CD14-positive monocyte (primary cell): ENCODE results near the gene CFAP74. TPM values are rescaled to one million over a fixed set of nuclear protein-coding genes. Genes with fewer than 3 reads are reported as not detected.

Experiments used
- DNase-seq, 3 donors: peaks; one replicate each; pipeline ENCODE4 v3.0.0-alpha.2; 2011 to 2022
- H2AFZ ChIP-seq: 2 replicates; pipeline ENCODE4 v1.6.0; 2012; ENCODE audit warnings: mild to moderate bottlenecking, low read depth, low read length, inconsistent platforms; ENCODE audit not compliant: insufficient read depth, poor library complexity, severe bottlenecking
- H3K27ac ChIP-seq, 2 donors: 1 replicate in 1 of 2; 2 replicates in 1 of 2; pipeline ENCODE4 v1.5.1; 2012 to 2013; ENCODE audit warnings: low read length in 2 of 2, control low read depth in 1 of 2, inconsistent platforms in 1 of 2, low read depth in 1 of 2, mild to moderate bottlenecking in 1 of 2
- H3K27me3 ChIP-seq, 2 donors: one replicate each; pipeline versions ENCODE4 v1.6.0 to v1.6.1; 2011 to 2013; ENCODE audit warnings: low read length in 2 of 2; ENCODE audit not compliant: control insufficient read depth in 2 of 2, insufficient read depth in 2 of 2
- H3K36me3 ChIP-seq, 2 donors: replicated peaks in 1 of 2; 1 replicate in 1 of 2; 2 replicates in 1 of 2; pipeline versions ENCODE4 v1.5.1 to v1.6.1; 2012 to 2013; ENCODE audit warnings: low read length in 2 of 2, control low read depth in 1 of 2, inconsistent platforms in 1 of 2, mild to moderate bottlenecking in 1 of 2; ENCODE audit not compliant: insufficient read depth in 2 of 2, control insufficient read depth in 1 of 2
- H3K4me1 ChIP-seq, 2 donors: 1 replicate in 1 of 2; 2 replicates in 1 of 2; pipeline versions ENCODE4 v1.5.1 to v1.6.1; 2012 to 2013; ENCODE audit warnings: low read length in 2 of 2, control low read depth in 1 of 2, inconsistent platforms in 1 of 2, mild to moderate bottlenecking in 1 of 2, moderate library complexity in 1 of 2; ENCODE audit not compliant: insufficient read depth in 2 of 2, control insufficient read depth in 1 of 2
- H3K4me2 ChIP-seq: replicated peaks from 2 replicates; pipeline ENCODE3; 2012; ENCODE audit warnings: low read length, moderate library complexity, mild to moderate bottlenecking; ENCODE audit not compliant: poor library complexity, severe bottlenecking; ENCODE audit errors: extremely low read depth
- H3K4me3 ChIP-seq, 3 experiments: fragments of 200-600 bp in 1 of 3; sonication (generic) in 1 of 3; replicated peaks in 1 of 3; 1 replicate in 2 of 3; 2 replicates in 1 of 3; pipeline ENCODE4 v1.5.1; 2011 to 2013; ENCODE audit warnings: low read length in 3 of 3, mild to moderate bottlenecking in 3 of 3, control low read depth in 2 of 3, low read depth in 2 of 3, inconsistent platforms in 1 of 3, moderate library complexity in 1 of 3
- H3K79me2 ChIP-seq: 2 replicates; pipeline ENCODE4 v1.6.0; 2012; ENCODE audit warnings: mild to moderate bottlenecking, control low read depth, inconsistent platforms, low read length, moderate library complexity; ENCODE audit not compliant: insufficient read depth
- H3K9ac ChIP-seq: 2 replicates; pipeline ENCODE4 v1.6.0; 2017; ENCODE audit warnings: low read length, mild to moderate bottlenecking; ENCODE audit not compliant: insufficient read depth, poor library complexity, severe bottlenecking
- H3K9me3 ChIP-seq, 2 donors: replicated peaks in 1 of 2; 1 replicate in 1 of 2; 2 replicates in 1 of 2; pipeline versions ENCODE4 v1.5.1 to v1.6.1; 2012 to 2013; ENCODE audit warnings: low read length in 2 of 2, control low read depth in 1 of 2; ENCODE audit not compliant: control insufficient read depth in 1 of 2, insufficient read depth in 1 of 2
- H4K20me1 ChIP-seq: 2 replicates; pipeline ENCODE4 v1.6.0; 2012; ENCODE audit warnings: mild to moderate bottlenecking, low read length, control low read depth, moderate library complexity; ENCODE audit not compliant: insufficient read depth
- H3K27ac Mint-ChIP-seq, 7 donors: one replicate each; pipeline ENCODE4 v1.8.0; 2020; ENCODE audit warnings: mild to moderate bottlenecking in 7 of 7, mixed read lengths in 7 of 7, moderate library complexity in 6 of 7, inconsistent platforms in 2 of 7
- H3K27me3 Mint-ChIP-seq, 3 donors: one replicate each; pipeline ENCODE4 v1.8.0; 2021 to 2022; ENCODE audit warnings: low read depth in 3 of 3, mild to moderate bottlenecking in 3 of 3, mixed read lengths in 3 of 3, moderate library complexity in 3 of 3, inconsistent platforms in 1 of 3
- H3K36me3 Mint-ChIP-seq, 2 donors: one replicate each; pipeline ENCODE4 v1.8.0; 2020; ENCODE audit warnings: mixed read lengths in 2 of 2, inconsistent platforms in 1 of 2, mild to moderate bottlenecking in 1 of 2
- H3K4me1 Mint-ChIP-seq: one replicate; pipeline ENCODE4 v1.8.0; 2020; ENCODE audit warnings: mild to moderate bottlenecking, mixed read lengths
- H3K4me3 Mint-ChIP-seq, 2 donors: one replicate each; pipeline ENCODE4 v1.8.0; 2020; ENCODE audit warnings: mild to moderate bottlenecking in 2 of 2, mixed read lengths in 2 of 2, moderate library complexity in 1 of 2
- H3K9me3 Mint-ChIP-seq, 7 donors: one replicate each; pipeline ENCODE4 v1.8.0; 2020 to 2022; ENCODE audit warnings: mixed read lengths in 7 of 7, mild to moderate bottlenecking in 6 of 7, moderate library complexity in 6 of 7, inconsistent platforms in 2 of 7
- WGBS: methylation state at CpG from one replicate; pipeline ENCODE4 v1.1.5; 2013; ENCODE audit warnings: missing lambda C conversion rate; ENCODE audit not compliant: insufficient coverage; 5-methylcytosine and 5-hydroxymethylcytosine counted together
- intact Hi-C, 2 donors: fragments of 100-400 bp; cut with micrococcal nuclease; formaldehyde crosslinking; loops; one replicate each; pipeline versions ENCODE4 v1.15.0 to v1.15.1; 2023
- polyA plus RNA-seq, 3 donors: library from polyadenylated mRNA; depleted of rRNA in 1 of 3; unstranded in 2 of 3; stranded (reverse) in 1 of 3; fragments of 300-500 nt in 2 of 3; fragments of >200 nt in 1 of 3; fragmentation: Illumina TruSeq in 2 of 3; gene quantifications; 1 replicate in 2 of 3; 2 replicates in 1 of 3; pipeline ENCODE4 v1.2.3, GENCODE V29; 2012 to 2021
- TF ChIP-seq, protein P1 (sequence below): fragments of 200-600 bp; IDR thresholded peaks from one replicate; pipeline ENCODE4 v1.8.0; 2022; ENCODE audit warnings: antibody characterized with exemption, mild to moderate bottlenecking

Gene CFAP74
- polyA plus RNA-seq, 3 donors, result not detected

DNA sequence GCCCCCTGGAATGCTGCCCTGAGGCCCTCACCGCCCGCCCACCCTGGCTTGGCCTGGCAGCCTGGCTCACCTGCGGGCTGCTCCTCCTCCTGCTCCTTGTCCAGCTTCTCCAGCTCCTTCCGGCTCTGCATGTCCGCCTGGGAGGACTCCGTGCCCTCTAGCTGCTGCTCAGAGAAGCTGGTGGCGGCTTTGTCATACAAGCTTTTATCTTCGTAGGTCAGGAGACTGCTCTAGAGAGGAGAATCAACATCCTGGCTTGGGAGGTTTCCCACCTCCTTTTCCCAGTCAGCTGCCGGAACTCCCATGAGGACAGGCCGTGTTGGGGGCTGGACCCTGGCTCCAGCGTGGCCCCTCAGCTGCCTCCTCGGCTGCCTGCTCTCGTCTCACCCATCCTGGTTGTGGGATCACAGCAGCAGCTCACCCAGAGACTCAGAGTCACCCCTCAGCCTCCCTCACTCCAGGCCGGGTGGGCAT, 47.9 kb downstream of the CFAP74 start:
- no peak overlapping the region for H3K4me3 ChIP-seq
- H3K36me3 ChIP-seq, result no peaks in the 10 kb centered on the region
- Mint-ChIP-seq H3K27me3 (peaks cover 9 to 19% (median 14%) of the 10 kb centered on the region in 3 donors), H3K4me3 (no peak overlapping the region), H3K4me1 (peaks cover 3% of the 10 kb centered on the region), H3K36me3 (no peaks in the 10 kb centered on the region), H3K9me3 (peaks cover 6 to 16% (median 13%) of the 10 kb centered on the region in 7 donors), H3K27ac (no peak overlapping the region)
- H3K27ac ChIP-seq, result no peak overlapping the region
- H3K4me2 ChIP-seq, result no peak overlapping the region
- H3K9ac ChIP-seq, result no peak overlapping the region
- intact Hi-C loops, result no loop called here
- no peak for DNase-seq
- H3K4me1 ChIP-seq, result peaks cover 6 to 8% of the 10 kb centered on the region in 2 donors
- 88% methylated on average over 14 of the region's 14 CpGs for WGBS
- no peaks in the 10 kb centered on the region for H4K20me1 ChIP-seq
- no peak overlapping the region for H2AFZ ChIP-seq
- TF ChIP-seq, protein P1, sequence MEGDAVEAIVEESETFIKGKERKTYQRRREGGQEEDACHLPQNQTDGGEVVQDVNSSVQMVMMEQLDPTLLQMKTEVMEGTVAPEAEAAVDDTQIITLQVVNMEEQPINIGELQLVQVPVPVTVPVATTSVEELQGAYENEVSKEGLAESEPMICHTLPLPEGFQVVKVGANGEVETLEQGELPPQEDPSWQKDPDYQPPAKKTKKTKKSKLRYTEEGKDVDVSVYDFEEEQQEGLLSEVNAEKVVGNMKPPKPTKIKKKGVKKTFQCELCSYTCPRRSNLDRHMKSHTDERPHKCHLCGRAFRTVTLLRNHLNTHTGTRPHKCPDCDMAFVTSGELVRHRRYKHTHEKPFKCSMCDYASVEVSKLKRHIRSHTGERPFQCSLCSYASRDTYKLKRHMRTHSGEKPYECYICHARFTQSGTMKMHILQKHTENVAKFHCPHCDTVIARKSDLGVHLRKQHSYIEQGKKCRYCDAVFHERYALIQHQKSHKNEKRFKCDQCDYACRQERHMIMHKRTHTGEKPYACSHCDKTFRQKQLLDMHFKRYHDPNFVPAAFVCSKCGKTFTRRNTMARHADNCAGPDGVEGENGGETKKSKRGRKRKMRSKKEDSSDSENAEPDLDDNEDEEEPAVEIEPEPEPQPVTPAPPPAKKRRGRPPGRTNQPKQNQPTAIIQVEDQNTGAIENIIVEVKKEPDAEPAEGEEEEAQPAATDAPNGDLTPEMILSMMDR, result no peak
- H3K79me2 ChIP-seq, result no peaks in the 10 kb centered on the region
- H3K9me3 ChIP-seq, result peaks cover 3 to 15% of the 10 kb centered on the region in 2 donors
- H3K27me3 ChIP-seq, result peaks cover 0 to 6% of the 10 kb centered on the region in 2 donors

GRCh38 chr1:1954831-1955441, 48.6 kb downstream of the CFAP74 start:
- H3K27ac Mint-ChIP-seq, result peak overlapping the region in 1 of 7 donors; percentile 71
- H3K27ac ChIP-seq, result no peak overlapping the region
- DNase-seq, result no peak

More at GRCh38 chr1:1954831-1955441, 48.6 kb downstream of the CFAP74 start:
- Mint-ChIP-seq H3K27me3 (peaks cover 9 to 14% (median 13%) of the 10 kb centered on the region in 3 donors), H3K4me3 (no peak overlapping the region), H3K4me1 (peaks cover 3% of the 10 kb centered on the region), H3K36me3 (no peaks in the 10 kb centered on the region), H3K9me3 (peaks cover 6 to 22% (median 14%) of the 10 kb centered on the region in 7 donors)
- Histone ChIP-seq H3K9me3 (peaks cover 6 to 16% of the 10 kb centered on the region in 2 donors), H3K79me2 (no peaks in the 10 kb centered on the region), H2AFZ (no peak overlapping the region), H3K9ac (no peak overlapping the region), H3K27me3 (peaks cover 0 to 6% of the 10 kb centered on the region in 2 donors), H4K20me1 (no peaks in the 10 kb centered on the region), H3K36me3 (no peaks in the 10 kb centered on the region), H3K4me1 (peaks cover 5 to 6% of the 10 kb centered on the region in 2 donors), H3K4me3 (no peak overlapping the region), H3K4me2 (no peak overlapping the region)
- WGBS, result 83% methylated on average over 46 of the region's 46 CpGs
- TF ChIP-seq, protein P1, result peak; percentile 6
- intact Hi-C loops, result no loop called here
